ENCODE data around the gene MAL.
A peak's percentile ranks its signal among the peaks of the same experiment; 100 is the strongest.
"Not testable (repeated sequence)": the region's sequence is repeated elsewhere in the genome, so short reads cannot be mapped to it uniquely, and the experiment has no call there.

MAL gene

DNA sequence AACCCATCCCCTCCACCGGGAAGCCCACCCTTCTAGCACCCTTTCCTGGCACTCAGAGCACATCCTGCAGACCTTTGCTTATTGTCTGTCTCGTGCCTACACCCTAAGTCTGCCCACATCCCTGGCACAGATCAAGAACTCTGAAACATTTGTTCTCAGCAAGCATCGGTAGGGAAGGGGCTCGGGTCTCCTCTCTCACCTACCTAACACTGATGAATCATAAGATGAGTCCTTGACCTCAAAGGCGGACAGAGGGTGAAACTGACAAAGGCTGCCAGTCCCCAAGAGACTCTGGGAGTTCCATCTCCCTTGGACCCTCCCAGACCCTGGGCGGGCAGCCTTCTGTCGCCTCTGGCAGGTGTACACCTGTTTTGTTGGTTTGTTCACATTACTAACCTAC is 9.3 kb downstream of the MAL start:
- DNase-seq = no peak

DNA sequence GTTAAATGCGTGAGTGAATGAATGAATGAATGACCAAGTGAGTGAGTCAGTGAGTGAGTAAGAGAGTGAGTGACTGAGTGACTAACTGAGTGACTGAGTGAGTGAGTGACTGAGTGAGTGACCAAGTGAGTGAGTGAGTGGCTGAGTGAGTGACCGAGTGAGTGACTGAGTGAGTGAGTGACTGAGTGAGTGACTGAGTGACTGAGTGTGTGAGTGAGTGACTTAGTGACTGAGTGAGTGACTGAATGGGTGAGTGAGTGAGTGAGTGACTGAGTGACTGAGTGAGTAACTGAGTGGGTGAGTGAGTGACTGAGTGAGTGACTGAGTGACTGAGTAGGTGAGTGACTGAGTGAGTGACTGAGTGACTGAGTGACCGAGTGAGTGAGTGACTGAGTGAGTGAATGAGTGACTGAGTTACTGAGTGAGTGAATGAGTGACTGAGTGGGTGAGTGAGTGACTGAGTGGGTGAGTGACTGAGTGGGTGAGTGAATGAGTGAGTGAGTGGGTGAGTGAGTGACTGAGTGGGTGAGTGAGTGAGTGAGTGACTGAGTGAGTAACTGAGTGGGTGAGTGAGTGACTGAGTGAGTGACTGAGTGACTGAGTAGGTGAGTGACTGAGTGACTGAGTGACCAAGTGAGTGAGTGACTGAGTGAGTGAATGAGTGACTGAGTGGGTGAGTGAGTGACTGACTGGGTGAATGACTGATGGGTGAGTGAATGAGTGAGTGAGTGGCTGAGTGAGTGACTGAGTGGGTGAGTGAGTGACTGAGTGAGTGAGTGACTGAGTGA is 11.3 kb downstream of the MAL start:
- DNase-seq = no peak

GRCh38 chr2:95037384-95037839 is 11.9 kb downstream of the MAL start:
- DNase-seq = no peak

DNA sequence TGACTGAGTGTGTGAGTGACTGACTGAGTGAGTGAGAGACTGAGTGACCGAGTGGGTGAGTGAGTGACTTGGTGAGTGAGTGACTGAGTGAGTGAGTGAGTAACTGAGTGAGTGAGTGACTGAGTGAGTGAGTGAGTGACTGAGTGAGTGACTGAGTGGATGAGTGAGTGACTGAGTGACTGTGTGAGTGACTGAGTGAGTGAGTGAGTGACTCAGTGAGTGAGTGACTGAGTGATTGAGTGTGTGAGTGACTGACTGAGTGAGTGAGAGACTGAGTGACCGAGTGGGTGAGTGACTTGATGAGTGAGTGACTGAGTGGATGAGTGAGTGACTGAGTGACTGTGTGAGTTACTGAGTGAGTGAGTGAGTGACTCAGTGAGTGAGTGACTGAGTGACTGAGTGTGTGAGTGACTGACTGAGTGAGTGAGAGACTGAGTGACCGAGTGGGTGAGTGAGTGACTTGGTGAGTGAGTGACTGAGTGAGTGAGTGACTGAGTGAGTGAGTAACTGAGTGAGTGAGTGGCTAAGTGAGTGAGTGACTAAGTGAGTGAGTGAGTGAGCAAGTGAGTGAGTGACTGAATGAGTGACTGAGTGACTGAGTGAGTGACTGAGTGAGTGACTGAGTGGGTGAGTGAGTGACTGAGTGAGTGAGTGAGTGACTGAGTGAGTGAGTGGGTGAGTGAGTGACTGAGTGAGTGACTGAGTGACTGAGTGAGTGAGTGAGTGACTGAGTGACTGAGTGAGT is 12.5 kb downstream of the MAL start:
- not testable (repeated sequence) for DNase-seq

- DNase-seq = no peak
Observed at GRCh38 chr2:95038635-95039298, 13.3 kb downstream of the MAL start.

DNA sequence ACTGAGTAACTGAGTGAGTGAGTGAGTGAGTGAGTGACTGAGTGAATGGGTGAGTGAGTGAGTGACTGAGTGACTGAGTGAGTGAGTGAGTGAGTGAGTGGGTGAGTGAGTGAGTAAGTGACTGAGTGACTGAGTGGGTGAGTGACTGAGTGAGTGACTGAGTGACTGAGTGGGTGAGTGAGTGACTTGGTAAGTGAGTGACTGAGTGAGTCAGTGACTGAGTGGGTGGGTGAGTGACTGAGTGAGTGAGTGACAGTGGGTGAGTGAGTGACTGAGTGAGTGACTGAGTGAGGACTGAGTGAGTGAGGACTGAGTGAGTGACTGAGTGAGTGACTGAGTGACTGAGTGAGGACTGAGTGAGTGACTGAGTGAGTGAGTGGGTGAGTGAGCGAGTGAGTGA is 13.9 kb downstream of the MAL start:
- no peak for DNase-seq

DNA sequence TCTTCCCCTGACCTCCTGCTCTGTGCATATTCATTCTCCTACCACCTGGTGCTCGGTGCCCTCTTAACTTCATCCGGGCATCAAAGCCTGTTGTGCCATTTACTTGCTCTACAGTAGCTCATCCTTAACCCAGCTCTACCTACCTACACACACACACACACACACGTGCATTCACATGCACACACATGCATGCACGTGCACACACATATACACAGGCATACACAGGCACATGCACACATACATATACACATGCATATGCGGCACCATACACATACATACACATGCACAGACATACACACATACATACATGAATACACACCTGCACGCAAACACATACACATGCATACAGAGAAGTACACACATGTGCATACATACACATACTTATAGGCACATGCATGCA is 14.5 kb downstream of the MAL start:
- DNase-seq = no peak

DNA sequence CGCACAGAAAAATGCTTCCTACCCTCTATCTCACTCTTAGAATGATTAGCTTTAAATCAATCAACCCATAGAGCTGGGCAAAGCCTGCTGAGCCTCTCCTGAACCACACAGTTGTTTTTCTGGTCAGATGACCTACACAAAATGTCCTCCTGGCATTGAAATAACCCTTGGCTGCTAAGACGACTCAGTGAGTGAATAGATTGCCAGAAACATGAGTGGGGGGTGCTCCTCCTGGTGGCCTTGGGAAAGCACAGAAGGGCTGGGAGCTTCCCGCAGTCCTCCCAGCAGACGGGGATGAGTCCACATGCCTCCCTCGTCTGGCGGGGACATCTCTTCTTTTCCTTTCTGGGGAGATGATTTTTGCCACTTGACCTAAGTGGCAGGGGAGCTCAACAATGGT is 14.9 kb downstream of the MAL start:
- no peak for DNase-seq

DNA sequence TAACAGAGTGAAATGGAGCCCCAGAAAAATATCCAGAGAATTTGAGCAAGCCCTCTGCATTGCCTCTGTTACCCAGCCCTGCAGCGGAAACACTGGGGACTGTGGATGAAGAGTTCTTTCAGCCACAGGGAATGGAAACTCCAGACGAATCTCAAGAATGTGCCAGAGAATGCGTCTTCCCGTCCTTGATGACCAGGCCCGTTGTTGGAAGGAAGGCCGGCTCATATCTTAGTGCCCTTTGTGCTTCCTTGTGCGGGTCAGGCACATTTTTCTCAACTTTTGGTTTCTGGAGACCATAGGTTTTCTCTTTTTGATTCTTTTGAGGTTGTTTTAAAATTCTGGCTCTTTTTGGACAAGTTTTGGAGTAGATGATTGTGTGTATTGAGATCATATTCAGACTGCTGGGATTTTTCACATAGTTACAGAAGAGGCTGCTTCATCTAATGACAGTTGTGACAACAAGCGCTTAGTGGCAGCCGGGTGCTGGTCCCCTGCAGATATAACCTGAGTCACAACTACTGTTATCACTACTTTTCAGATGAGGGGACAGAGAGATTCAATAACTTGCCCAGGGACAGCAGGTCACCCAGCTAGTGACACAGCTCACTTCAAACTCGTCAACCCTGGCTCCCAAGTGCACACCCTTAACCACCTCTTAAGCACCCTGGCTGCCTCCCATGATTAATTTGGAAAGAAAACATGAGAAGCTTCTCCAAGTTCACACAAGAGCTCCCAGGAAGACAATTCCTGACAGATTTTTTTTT is 15.7 kb downstream of the MAL start:
- no peak for DNase-seq

DNA sequence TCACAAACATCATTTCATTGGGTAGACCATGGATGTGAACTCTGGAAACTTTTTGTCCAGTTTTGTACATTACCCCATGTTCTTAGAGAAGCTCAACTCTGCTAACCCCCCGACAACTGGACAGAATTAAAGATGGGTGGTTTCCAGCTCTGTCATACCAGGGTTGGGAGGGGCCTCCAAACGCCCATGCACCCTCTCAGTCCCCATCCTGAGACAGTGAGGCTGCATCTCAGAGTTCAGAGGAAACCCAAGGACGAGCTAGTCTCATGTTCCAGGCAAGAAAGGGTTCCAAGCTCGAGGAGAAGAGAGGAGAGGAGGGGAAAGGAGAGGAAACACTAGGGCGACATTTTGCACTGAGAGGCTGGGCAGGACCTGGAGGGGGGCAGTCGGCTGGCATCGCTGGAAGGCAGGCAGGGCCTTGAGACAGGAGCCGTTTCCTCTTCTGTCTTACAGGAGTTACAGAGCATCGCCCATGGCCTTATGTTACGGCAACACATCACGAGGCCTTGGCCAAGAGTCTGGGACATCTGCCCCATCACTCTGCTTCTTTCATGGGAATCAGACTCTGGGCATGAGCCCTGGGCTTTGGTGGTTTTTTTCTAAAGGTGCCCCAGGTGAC is 16.4 kb downstream of the MAL start:
- DNase-seq = no peak

GRCh38 chr2:95042472-95043271 is 17.2 kb downstream of the MAL start:
- DNase-seq = no peak

GRCh38 chr2:95043300-95044093 is 18.0 kb downstream of the MAL start:
- DNase-seq = peak; percentile 70

- no peak for DNase-seq
Observed at GRCh38 chr2:95044601-95045000, 19.1 kb downstream of the MAL start.

DNA sequence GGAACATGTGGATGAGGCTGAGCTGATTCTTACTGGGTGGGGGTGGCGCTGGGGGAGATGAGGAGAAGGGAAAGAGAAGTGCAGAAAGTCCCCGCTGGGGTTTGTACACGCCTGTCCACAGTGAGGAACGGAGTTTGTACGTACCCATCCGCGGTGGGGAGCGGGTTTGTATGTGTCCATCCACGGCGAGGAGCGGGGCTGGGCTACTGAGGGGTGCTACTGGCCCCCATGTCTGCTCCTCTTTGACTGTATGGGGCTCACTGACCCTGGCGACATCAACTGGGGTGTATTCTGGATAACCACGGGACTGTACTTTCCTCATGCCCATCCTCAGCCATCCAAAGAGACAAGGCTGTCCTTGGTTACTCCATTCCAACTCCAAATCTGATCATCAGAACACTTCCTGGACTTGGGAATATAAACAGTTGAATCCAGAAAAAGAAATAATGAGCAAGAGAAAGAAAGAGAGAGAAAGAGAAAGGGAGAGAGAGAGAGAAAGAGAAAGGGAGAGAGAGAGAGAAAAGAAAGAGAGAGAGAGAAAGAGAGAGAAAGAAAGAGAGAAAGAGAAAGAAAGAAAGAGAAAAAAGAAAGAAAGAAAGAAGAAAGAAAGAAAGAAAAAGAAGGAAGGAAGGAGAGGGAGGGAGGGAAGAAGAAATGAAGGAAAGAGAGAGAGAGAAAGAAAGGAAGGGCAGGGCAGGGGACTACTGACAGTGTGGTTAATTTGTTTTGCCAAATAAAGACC is 21.0 kb downstream of the MAL start:
- DNase-seq = no peak

DNA sequence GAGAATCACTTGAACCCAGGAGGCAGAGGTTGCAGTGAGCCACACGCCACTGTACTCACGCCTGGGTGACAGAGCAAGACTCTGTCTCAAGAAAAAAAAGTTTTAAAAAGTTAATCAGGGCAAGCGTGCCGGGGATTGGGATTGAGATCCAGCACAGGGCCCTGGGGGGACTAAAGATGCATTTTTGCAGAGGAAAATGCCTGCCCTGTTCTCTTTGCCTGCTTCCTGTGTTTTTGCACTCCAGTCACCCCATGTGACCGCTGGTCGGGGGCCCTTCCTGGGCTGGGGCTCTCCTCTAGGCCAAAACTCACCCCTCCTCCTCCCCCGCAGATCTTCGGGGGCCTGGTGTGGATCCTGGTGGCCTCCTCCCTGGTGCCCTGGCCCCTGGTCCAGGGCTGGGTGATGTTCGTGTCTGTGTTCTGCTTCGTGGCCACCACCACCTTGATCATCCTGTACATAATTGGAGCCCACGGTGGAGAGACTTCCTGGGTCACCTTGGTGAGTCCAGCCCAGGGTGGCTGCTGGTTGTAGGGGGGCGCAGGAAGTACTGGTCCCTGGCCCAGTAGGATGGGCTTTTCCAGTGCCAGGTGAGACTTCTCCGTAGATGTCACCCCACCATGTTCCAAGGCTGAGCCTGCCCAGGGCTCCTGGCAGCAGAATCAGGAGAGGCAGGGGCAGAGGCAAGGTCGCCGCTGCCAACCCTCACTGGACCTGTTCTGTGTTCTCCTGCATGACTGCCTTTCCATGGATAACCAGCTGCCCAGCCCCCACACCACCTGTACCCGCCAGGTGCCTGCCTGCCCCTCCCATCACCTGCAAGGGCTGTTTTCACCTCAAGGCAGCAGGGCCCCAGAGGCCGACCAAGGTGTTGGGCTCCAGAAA is 22.4 kb downstream of the MAL start:
- DNase-seq = no peak

GRCh38 chr2:95048825-95049682 is 23.5 kb downstream of the MAL start:
- DNase-seq = no peak

DNA sequence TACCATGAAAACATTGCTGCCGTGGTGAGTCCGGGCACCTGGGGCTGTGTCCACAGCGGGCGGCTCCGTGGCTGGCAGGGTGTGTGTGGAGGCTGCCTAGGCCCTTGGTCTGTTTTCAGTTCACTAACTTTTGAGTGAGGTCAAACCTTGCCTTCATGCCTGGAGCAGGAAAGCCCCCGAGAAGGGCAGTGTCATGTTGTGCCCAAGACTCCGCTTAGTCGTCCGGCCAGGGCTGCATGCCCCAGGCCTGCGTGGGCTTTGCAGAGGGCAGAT is 24.1 kb downstream of the MAL start:
- no peak for DNase-seq

- no peak for DNase-seq
Observed at GRCh38 chr2:95049961-95050360, 24.5 kb downstream of the MAL start.
